GM21447 (cell line): ENCODE results near the gene KLHL24.
"Not testable (repeated sequence)": the region's sequence is repeated elsewhere in the genome, so short reads cannot be mapped to it uniquely, and the experiment has no call there.

Experiments used
- ATAC-seq: cut with Tn5 transposase; IDR thresholded peaks from one replicate; pipeline ENCODE4 v1.9.1; 2021; ENCODE audit not compliant: unreplicated experiment

KLHL24 gene

GRCh38 chr3:183635431-183636220, at the start of gene KLHL24:
Gene KLHL24, plus strand, starts transcription at chr3:183635623. Its CDS starts 14,734 bp downstream, at chr3:183650357.
- ATAC-seq, result peak; percentile 89

- ATAC-seq, result no peak
Observed at GRCh38 chr3:183586477-183586876, 48.9 kb upstream of the KLHL24 start.

- ATAC-seq, result no peak
Observed at GRCh38 chr3:183587336-183587735, 48.1 kb upstream of the KLHL24 start.

- ATAC-seq, result no peak
Observed at GRCh38 chr3:183590442-183590841, 45.0 kb upstream of the KLHL24 start.

- peak; percentile 97 for ATAC-seq
Observed at GRCh38 chr3:183591881-183592521, 43.4 kb upstream of the KLHL24 start.

- ATAC-seq, result no peak
Observed at GRCh38 chr3:183592821-183593220, 42.6 kb upstream of the KLHL24 start.

GRCh38 chr3:183594636-183595035, 40.8 kb upstream of the KLHL24 start:
- no peak for ATAC-seq

- ATAC-seq, result no peak
Observed at GRCh38 chr3:183597959-183598358, 37.5 kb upstream of the KLHL24 start.

GRCh38 chr3:183611326-183611725, 24.1 kb upstream of the KLHL24 start:
- ATAC-seq, result not testable (repeated sequence)

GRCh38 chr3:183613366-183614285, 21.8 kb upstream of the KLHL24 start:
- no peak for ATAC-seq

GRCh38 chr3:183618542-183618941, 16.9 kb upstream of the KLHL24 start:
- ATAC-seq, result no peak

GRCh38 chr3:183619010-183619409, 16.4 kb upstream of the KLHL24 start:
- no peak for ATAC-seq

GRCh38 chr3:183619624-183620251, 15.7 kb upstream of the KLHL24 start:
- ATAC-seq, result no peak

- ATAC-seq, result no peak
Observed at GRCh38 chr3:183620252-183620628, 15.2 kb upstream of the KLHL24 start.

- not testable (repeated sequence) for ATAC-seq
Observed at GRCh38 chr3:183622473-183622872, 12.9 kb upstream of the KLHL24 start.

- no peak for ATAC-seq
Observed at GRCh38 chr3:183626877-183627594, 8.4 kb upstream of the KLHL24 start.

- ATAC-seq, result no peak
Observed at GRCh38 chr3:183629546-183630301, 5.7 kb upstream of the KLHL24 start.

- no peak for ATAC-seq
Observed at GRCh38 chr3:183631715-183632114, 3.7 kb upstream of the KLHL24 start.

- not testable (repeated sequence) for ATAC-seq
Observed at GRCh38 chr3:183632725-183633124, 2.7 kb upstream of the KLHL24 start.

GRCh38 chr3:183634707-183635106, 716 bp upstream of the KLHL24 start:
- no peak for ATAC-seq
